Measurements from ENCODE around the gene PIK3C2G. TPM values are rescaled to one million over a fixed set of nuclear protein-coding genes. Genes with fewer than 3 reads are reported as not detected.

The PIK3C2G gene
- total and polyA plus RNA-seq, 2 of the 4 experiments (the other 2 are of a cell fraction), result not detected

- dilution Hi-C loops (cut with HindIII; ENCODE audit: low sequenced_read_pairs, unreplicated experiment) (no loop called here), in situ Hi-C loops (cut with MboI; ENCODE audit: low sequenced_read_pairs) (no loop called here), intact Hi-C loops (cut with micrococcal nuclease) (no loop called here)
- Histone ChIP-seq H3K27me3 (ENCODE audit: control insufficient read depth, insufficient read depth, low read length) (no peaks in the 10 kb centered on the region), H3K4me3 (ENCODE audit: insufficient read depth, low read depth, low read length) (no peak overlapping the region), H4K20me1 (ENCODE audit: insufficient read depth, low read length) (no peaks in the 10 kb centered on the region), H3K4ac (ENCODE audit: low read depth, low read length) (no peak overlapping the region), H2AK5ac (ENCODE audit: low read depth, low read length) (no peak overlapping the region), H2BK120ac (ENCODE audit: low read depth, low read length) (no peak overlapping the region), H4K91ac (ENCODE audit: insufficient read depth, low read depth, low read length) (no peak overlapping the region), H3K56ac (ENCODE audit: extremely low read depth, insufficient read depth, low read length) (no peak overlapping the region), H3K36me3 (ENCODE audit: control insufficient read depth, insufficient read depth, low read length) (no peaks in the 10 kb centered on the region), H2BK15ac (ENCODE audit: low read depth, low read length) (no peak overlapping the region), H2BK5ac (ENCODE audit: low read depth, low read length, poor library complexity, severe bottlenecking) (no peak overlapping the region), H2AFZ (replicated peaks; ENCODE audit: low read length, poor library complexity) (no peak overlapping the region), H3K23ac (ENCODE audit: low read depth, low read length) (no peak overlapping the region), H3K14ac (replicated peaks; ENCODE audit: low read depth, low read length) (no peak overlapping the region), H3K27ac (ENCODE audit: insufficient read depth, low read length) (no peak overlapping the region), H3K18ac (ENCODE audit: low read depth, low read length) (no peak overlapping the region), H3K9me1 (ENCODE audit: insufficient read depth, low read length) (no peaks in the 10 kb centered on the region), H2AK9ac (replicated peaks; ENCODE audit: low read depth, low read length, poor library complexity) (no peak overlapping the region), H3K4me2 (ENCODE audit: low read depth, low read length) (no peak overlapping the region), H3K9ac (ENCODE audit: low read depth, low read length) (no peak overlapping the region), H3K9me3 (ENCODE audit: control insufficient read depth, insufficient read depth, low read length) (no peaks in the 10 kb centered on the region), H4K5ac (ENCODE audit: low read depth, low read length) (no peak overlapping the region), H4K8ac (ENCODE audit: low read depth in 2 of 2, low read length in 2 of 2) (no peak overlapping the region), H3K4me1 (ENCODE audit: control insufficient read depth, insufficient read depth, low read length) (peaks cover 3% of the 10 kb centered on the region; the same call in 1 of the 2 replicates), H2BK20ac (ENCODE audit: low read depth, low read length) (no peak overlapping the region), H3K79me1 (ENCODE audit: low read depth in 1 of 2, low read length in 2 of 2) (no peaks in the 10 kb centered on the region)
- no TSS peak for BruUV-seq (replicated peaks)
- 60% methylated on average over 1 of the region's 1 CpG; no CpG with 5 or more reads in 1 of the 2 experiments for WGBS, 2 experiments (ENCODE audit: extremely low coverage in 2 of 2, insufficient read length in 1 of 2)
- DNase-seq, result no peak
- POLR2A ChIA-PET (ENCODE audit: unreplicated experiment), result no interaction called here
- TF ChIP-seq CHD1 (IDR thresholded peaks at IDR 0.05; ENCODE audit: low read depth, low read length) (no peak), NFE2L2 (IDR thresholded peaks at IDR 0.05; ENCODE audit: low read depth, low read length) (no peak), CTCF (conservative IDR thresholded peaks at IDR 0.05; ENCODE audit: low read depth, low read length) (no peak), CEBPB (IDR thresholded peaks at IDR 0.05; ENCODE audit: low read depth, low read length) (no peak), SMC3 (IDR thresholded peaks at IDR 0.05; ENCODE audit: low read depth, low read length) (no peak), POLR2A (IDR thresholded peaks at IDR 0.05; ENCODE audit: low read depth, low read length) (no peak), FOS (IDR thresholded peaks at IDR 0.05; ENCODE audit: low read depth, low read length) (no peak), BHLHE40 (IDR thresholded peaks at IDR 0.05; ENCODE audit: low read depth, low read length) (no peak), USF2 (IDR thresholded peaks at IDR 0.05; ENCODE audit: low read depth, low read length) (no peak), RCOR1 (IDR thresholded peaks at IDR 0.05; ENCODE audit: insufficient replicate concordance, low read length) (no peak), MAZ (IDR thresholded peaks at IDR 0.05; ENCODE audit: borderline replicate concordance, low read depth, low read length) (no peak)
- CTCF ChIA-PET, result no interaction called here
- ATAC-seq (ENCODE audit: low read depth), result no peak
Observed at GRCh38 chr12:18559242-18559641, 297.9 kb downstream of the PIK3C2G start.

Measured in IMR-90 (cell line).